ENCODE data around the gene ERCC6L2. TPM values are rescaled to one million over a fixed set of nuclear protein-coding genes. Genes with fewer than 3 reads are reported as not detected.

The ERCC6L2 gene
- total and polyA plus RNA-seq, 2 donors (not counting 3 experiments of a cell fraction or from before 2014, with no cell fraction given): 4.7 to 31.8 TPM

GRCh38 chr9:95977371-95977770 is 101.9 kb downstream of the ERCC6L2 start:
- H2AFZ ChIP-seq (ENCODE audit: low read depth, low read length): no peak overlapping the region
- no peaks in the 10 kb centered on the region for H3K9me3 ChIP-seq (replicated peaks; ENCODE audit: control insufficient read depth, insufficient read depth, low read length)
- intact Hi-C loops (cut with micrococcal nuclease) (no loop called here), dilution Hi-C loops (cut with MboI; ENCODE audit: extremely low pct_ligation_motif_present, low sequenced_read_pairs) (no loop called here)
- no peak overlapping the region for H3K4me3 ChIP-seq (replicated peaks in 1 of 3; ENCODE audit: insufficient read depth in 1 of 3, low read depth in 1 of 3, low read length in 3 of 3)
- H3K27ac ChIP-seq (ENCODE audit: insufficient read depth, low read depth, low read length): no peak overlapping the region
- DNase-seq (ENCODE audit: low read depth, low spot score) (no peak), FAIRE-seq (no peak)
- H3K4me2 ChIP-seq (ENCODE audit: insufficient read depth, low read length): no peak overlapping the region
- no TSS peak for BruUV-seq (replicated peaks)
- ChIA-PET CTCF (no interaction called here), POLR2A (no interaction called here)
- H3K79me2 ChIP-seq (ENCODE audit: control insufficient read depth, insufficient read depth, low read length): no peaks in the 10 kb centered on the region
- H3K27me3 ChIP-seq (ENCODE audit: control insufficient read depth in 2 of 2, insufficient read depth in 2 of 2, low read length in 2 of 2): no peaks in the 10 kb centered on the region
- H3K9me1 ChIP-seq (replicated peaks; ENCODE audit: control insufficient read depth, extremely low read depth, insufficient read depth, low read length): no peaks in the 10 kb centered on the region
- no peaks in the 10 kb centered on the region for H3K36me3 ChIP-seq (ENCODE audit: control insufficient read depth in 2 of 2, extremely low read depth in 1 of 2, insufficient read depth in 2 of 2, low read length in 2 of 2)
- TF ChIP-seq CTCF (IDR thresholded peaks at IDR 0.05; ENCODE audit: extremely low read depth in 1 of 2, insufficient read depth in 1 of 2, low read depth in 1 of 2, low read length in 2 of 2) (no peak), POLR2A (IDR thresholded peaks at IDR 0.05; ENCODE audit: low read depth, low read length) (no peak), MYC (IDR thresholded peaks at IDR 0.05; ENCODE audit: low read depth, low read length) (no peak), MAX (IDR thresholded peaks at IDR 0.05; ENCODE audit: insufficient read depth, insufficient read length) (no peak), JUN (IDR thresholded peaks at IDR 0.05; ENCODE audit: borderline replicate concordance, insufficient read depth, insufficient read length, low read depth) (no peak), GATA2 (IDR thresholded peaks at IDR 0.05; ENCODE audit: insufficient read depth, insufficient read length, low read depth, low read length) (no peak), FOS (IDR thresholded peaks at IDR 0.05; ENCODE audit: borderline replicate concordance, insufficient read depth, low read length) (no peak), EZH2 (IDR thresholded peaks at IDR 0.05; ENCODE audit: borderline replicate concordance, low read depth, low read length, severe bottlenecking) (no peak), POLR2AphosphoS5 (IDR thresholded peaks at IDR 0.05; ENCODE audit: insufficient read depth, low read depth, low read length) (no peak)
- no peaks in the 10 kb centered on the region for H4K20me1 ChIP-seq (replicated peaks; ENCODE audit: control insufficient read depth, extremely low read depth, insufficient read depth, low read length)
- no peaks in the 10 kb centered on the region for H3K4me1 ChIP-seq (ENCODE audit: control insufficient read depth, extremely low read depth, insufficient read depth, low read length)
- H3K9ac ChIP-seq (replicated peaks; ENCODE audit: extremely low read depth, insufficient read depth, low read length): no peak overlapping the region
